Hematopoietic multipotent progenitor cell treated with erythropoietin and hydrocortisone succinate and interleukin-3 and kit ligand, for 8 days (in vitro differentiated cells): Measurements from ENCODE around the gene SDK2.

Experiments
- DNase-seq: peaks from one replicate; pipeline ENCODE4 v3.0.0-alpha.2; 2015

SDK2 gene

DNA sequence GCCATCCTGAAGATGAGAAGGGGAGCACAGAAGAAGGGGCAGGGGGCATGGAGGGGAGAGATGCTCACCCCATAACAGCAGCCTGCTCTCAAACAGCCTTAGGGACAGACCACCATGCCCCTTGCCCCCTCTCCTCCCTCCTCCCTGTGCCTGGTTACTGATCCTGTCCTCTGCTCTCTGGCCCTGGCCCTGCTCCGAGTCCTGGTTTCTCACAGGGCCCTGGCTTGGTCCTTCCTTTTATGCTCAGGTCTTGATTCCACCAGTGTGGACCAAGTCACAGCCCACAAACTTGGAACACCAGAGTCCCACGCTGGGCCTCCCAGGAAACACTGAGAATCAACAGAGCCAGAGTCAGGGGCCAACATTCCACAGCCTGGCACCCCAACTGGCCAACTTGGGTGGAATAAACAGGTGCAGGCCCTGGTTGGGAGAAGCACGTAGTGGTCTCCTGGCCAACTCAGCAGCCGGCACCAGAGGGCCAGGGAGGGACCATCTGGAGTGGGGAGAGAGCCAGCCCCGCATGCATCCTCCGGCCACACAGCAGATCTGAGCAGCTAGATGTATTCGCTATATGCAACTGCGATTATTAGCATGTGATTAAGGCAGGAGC is 287.6 kb downstream of the SDK2 start:
- no peak for DNase-seq

DNA sequence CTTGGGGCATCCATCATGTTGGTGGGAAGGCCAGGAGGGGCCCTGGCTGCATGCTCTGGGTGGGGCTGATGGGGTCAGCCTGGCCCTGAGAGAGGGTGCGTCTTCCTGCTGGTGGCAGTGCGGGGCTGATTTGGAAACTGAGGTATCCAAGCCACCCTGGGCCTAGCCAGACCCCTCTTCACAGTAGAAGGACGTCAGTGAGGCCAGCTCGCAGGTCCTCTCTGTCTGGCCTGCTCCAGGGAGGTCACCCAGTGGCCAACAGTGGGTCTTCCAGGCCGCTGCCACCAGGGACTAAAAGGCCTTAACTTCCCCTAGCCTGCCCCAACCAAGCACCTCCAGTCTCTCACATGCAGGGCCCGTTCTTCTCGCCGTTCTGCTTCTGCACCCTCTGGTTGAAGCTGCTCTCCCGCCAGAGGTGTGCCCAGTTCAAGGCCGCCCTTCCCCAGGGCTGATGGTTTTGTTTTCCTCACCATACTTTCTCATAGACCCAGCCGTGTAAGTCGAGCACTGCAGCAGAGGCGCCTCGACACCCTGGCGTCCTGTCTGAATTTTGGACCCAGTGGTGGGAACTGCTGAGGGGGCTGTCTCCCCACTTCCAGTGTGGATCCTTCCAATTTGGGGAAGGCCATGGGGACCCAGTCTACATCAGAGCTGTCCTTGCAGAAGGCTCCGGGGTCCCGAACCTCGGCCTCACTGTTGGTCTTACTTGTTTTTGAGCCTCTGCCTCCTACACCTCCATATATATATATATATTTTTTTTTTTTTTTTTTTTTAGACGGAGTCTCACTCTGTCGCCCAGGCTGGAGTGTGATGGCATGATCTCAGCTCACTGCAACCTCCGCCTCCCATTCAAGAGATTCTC is 289.6 kb downstream of the SDK2 start:
- no peak for DNase-seq

GRCh38 chr17:73352261-73352660 is 292.0 kb downstream of the SDK2 start:
- DNase-seq, result no peak

GRCh38 chr17:73351764-73352163 is 292.5 kb downstream of the SDK2 start:
- DNase-seq, result no peak

DNA sequence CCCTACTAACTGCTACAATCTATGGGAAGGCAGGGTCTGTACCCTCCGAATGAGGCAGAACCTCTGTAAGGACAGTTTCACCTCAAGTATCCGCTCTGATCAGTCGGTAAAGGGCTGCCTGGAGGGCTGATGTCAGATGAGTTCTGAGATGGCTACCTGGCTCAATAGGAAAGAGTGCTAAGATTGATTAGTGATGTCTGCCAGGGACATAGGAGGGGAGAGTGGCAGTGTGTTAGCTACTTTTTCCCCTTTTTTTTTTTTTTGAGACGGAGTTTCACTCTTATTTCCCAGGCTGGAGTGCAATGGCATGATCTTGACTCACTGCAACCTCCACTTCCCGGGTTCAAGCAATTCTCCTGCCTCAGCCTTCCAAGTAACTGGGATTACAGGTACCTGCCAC is 293.4 kb downstream of the SDK2 start:
- DNase-seq, result no peak

DNA sequence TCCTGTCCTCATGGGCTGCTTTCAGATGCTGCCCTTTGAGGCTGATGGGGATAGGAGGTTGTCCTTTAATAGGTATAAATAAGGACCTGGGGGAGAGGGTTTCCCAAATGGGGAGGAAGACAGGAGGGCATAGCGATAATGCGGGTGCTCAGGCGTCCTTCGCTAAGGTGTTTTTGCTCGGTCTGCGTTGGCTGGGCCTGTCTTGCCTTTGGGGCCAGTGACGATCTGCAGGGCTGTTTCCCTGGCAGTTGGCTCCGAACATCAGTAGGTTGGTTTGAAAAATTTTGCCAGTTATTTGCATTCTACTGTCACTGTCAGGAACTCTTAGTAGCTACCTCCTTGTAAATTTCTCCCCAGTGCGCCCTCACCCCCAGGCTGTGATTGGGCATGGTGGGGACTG is 294.6 kb downstream of the SDK2 start:
- DNase-seq, result no peak

DNA sequence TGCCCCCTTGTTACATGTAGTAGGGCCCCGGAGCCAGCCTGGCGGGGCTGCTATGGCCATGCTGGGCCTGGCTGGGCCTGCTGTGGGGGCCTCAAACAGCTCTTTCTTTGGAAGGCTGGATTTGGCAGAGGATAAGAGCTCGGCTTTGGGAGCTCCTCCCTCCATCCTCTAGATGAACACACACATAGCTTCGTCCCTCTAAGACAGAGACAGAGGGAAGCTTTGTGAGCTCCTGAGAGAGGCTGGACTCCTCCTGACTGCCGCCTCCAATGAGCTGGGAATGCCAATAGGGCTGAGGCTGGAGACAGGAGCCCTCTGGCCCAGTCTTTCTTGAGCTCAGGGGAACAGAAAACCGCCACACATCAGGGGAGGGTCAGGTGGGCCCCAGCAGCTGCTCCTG is 295.1 kb downstream of the SDK2 start:
- no peak for DNase-seq

- DNase-seq, result no peak
Observed at GRCh38 chr17:73348829-73349095, 295.5 kb downstream of the SDK2 start.

- no peak for DNase-seq
Observed at GRCh38 chr17:73348018-73348828, 296.0 kb downstream of the SDK2 start.

- no peak for DNase-seq
Observed at GRCh38 chr17:73347351-73347750, 296.9 kb downstream of the SDK2 start.

- no peak for DNase-seq
Observed at GRCh38 chr17:73346501-73347162, 297.6 kb downstream of the SDK2 start.

DNA sequence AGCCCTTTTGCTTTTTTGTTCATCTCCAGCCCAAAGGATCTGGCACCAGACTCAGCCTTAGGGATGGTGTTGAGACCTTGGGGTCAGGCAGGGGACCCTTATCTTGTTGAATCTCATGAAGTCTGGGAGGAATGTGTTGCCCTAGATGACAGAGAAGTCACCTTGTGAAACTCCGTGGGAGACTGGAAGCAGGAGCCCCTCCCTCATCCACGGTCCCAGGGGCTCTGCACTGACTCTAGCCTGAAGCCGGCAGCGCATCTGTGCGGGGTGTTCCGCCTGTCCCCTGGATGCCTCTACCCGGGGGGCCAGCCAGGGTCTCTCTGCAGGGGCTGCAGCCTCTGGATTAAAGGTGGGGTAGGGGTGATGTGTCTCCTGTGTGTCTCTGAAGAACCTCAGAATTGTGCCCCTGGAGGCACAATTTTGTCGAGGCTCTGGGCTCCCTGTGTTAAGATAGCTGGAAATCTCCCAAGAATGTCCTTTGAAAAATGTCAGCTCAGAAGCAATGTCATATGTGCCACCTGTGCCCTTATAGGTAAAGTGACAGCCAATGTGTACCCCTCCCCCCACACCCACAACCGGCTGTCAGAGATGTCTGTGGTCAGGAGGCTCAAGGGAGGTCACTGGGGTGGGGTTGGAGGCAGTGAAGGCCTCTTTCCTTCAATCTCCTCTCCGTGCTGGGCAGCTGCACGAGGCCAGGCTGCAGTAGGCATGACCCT is 300.3 kb downstream of the SDK2 start:
- no peak for DNase-seq

GRCh38 chr17:73343168-73343634 is 301.0 kb downstream of the SDK2 start:
- no peak for DNase-seq

DNA sequence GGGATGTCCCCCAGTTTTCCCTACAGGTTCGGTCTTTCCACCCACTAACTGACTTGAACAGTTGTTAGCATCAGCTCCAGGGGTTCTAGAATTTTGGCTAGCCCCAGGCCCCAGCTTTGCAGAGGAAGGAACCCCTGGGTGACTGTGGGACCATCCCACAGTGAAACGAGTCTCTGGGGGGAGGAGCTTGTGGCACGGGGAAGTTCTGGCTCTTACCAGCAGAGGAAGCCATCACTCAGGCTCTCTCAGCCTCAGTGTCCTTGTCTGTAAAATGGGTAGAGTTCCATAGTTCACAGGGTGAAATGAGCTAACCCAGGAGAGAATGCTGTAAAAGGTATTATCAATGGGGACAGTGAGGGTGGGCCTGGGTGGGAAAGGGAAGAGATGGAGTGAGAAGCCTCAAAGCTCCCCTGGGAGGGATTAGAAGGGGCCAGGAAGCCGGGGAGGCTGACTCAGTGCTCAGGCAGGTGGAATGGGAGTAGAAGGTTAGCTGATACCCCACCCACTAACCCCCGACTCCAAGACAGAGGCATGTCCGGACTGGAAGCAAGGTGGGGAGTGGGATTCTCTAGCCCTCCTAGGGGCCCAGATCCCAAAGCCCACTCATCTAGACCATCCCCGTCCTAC is 301.6 kb downstream of the SDK2 start:
- DNase-seq, result no peak

GRCh38 chr17:73342050-73342522 is 302.2 kb downstream of the SDK2 start:
- DNase-seq, result no peak

DNA sequence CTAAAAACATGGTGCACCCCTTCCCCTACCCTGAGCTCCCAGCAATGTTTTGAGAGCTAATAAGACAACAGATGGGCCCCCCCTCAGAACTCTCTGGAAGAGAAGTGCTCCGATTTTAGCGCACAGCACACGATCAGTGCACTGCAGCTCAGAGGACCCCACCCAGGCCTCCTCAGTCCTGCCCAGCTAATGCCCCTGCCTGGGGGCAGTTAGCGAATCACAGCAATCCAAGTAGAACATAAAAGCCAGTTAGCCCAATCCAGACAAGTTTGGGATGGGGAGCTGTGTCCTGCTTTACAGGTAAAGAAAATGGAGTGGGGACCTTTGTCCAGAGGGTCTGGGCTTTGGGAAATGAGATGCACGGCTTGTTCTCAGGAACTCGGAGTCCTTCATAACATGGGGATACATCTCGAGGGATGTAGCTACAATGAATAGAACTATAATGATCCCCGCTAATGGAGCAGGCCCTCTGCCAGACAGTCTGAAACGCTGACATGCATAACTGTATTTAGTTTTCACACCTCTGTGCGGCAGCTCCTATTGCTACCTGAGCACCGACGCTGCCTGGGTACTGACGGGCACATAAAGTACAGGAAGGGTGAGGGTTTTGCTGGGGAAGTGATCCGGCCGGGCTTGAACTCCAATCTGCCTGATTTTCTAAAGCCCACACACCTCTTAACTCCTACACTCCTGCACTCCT is 302.7 kb downstream of the SDK2 start:
- no peak for DNase-seq

- DNase-seq, result no peak
Observed at GRCh38 chr17:73340093-73340596, 304.1 kb downstream of the SDK2 start.

GRCh38 chr17:73338566-73339197 is 305.6 kb downstream of the SDK2 start:
- no peak for DNase-seq

GRCh38 chr17:73338050-73338521 is 306.2 kb downstream of the SDK2 start:
- DNase-seq, result no peak

- no peak for DNase-seq
Observed at GRCh38 chr17:73337330-73337710, 306.9 kb downstream of the SDK2 start.
